Kidney (tissue), 14 donors: Measurements from ENCODE around the gene MOB1B. TPM values are rescaled to one million over a fixed set of nuclear protein-coding genes. Genes with fewer than 3 reads are reported as not detected.

Experiments used
- DNase-seq, 5 donors: peaks; one replicate each; pipeline ENCODE4 v3.0.0-alpha.2; 2013 to 2020
- FAIRE-seq: peaks from 2 replicates; lab custom pipeline; 2012; peaks lifted over from hg19 to GRCh38; lab: Jason Lieb, UNC
- H3K27ac ChIP-seq, 2 donors: one replicate each; pipeline ENCODE4 v1.7.0; 2013; ENCODE audit warnings: low read depth in 2 of 2, low read length in 2 of 2, inconsistent platforms in 1 of 2
- H3K27me3 ChIP-seq: one replicate; pipeline ENCODE4 v1.7.1; 2013; ENCODE audit warnings: low read length, inconsistent platforms; ENCODE audit not compliant: control insufficient read depth, insufficient read depth
- H3K36me3 ChIP-seq, 3 donors: one replicate each; pipeline versions ENCODE4 v1.7.0 to v1.7.1; 2013; ENCODE audit warnings: low read length in 3 of 3, control low read depth in 1 of 3, inconsistent platforms in 1 of 3; ENCODE audit not compliant: insufficient read depth in 3 of 3, control insufficient read depth in 2 of 3
- H3K4me1 ChIP-seq, 3 donors: one replicate each; pipeline versions ENCODE4 v1.7.0 to v1.7.1; 2013; ENCODE audit warnings: low read length in 3 of 3, inconsistent platforms in 1 of 3, low read depth in 1 of 3; ENCODE audit not compliant: control insufficient read depth in 2 of 3, insufficient read depth in 2 of 3
- H3K4me3 ChIP-seq, 3 donors: one replicate each; pipeline versions ENCODE4 v1.7.0 to v1.8.1; 2013; ENCODE audit warnings: low read length in 3 of 3, control low read depth in 1 of 3, inconsistent platforms in 1 of 3
- H3K9ac ChIP-seq, 3 donors: one replicate each; pipeline versions ENCODE4 v1.7.0 to v1.7.1; 2013; ENCODE audit warnings: low read length in 3 of 3, control low read depth in 1 of 3, inconsistent platforms in 1 of 3
- H3K9me3 ChIP-seq, 3 donors: one replicate each; pipeline versions ENCODE4 v1.7.0 to v1.7.1; 2013; ENCODE audit warnings: low read length in 3 of 3, control low read depth in 1 of 3, inconsistent platforms in 1 of 3; ENCODE audit not compliant: control insufficient read depth in 2 of 3, insufficient read depth in 1 of 3
- intact Hi-C: fragments of 100-400 bp; cut with DNase I; formaldehyde crosslinking; loops from one replicate; pipeline ENCODE4 v1.11.1; 2022
- polyA plus RNA-seq: library from polyadenylated mRNA; stranded (reverse); fragments of 350-450 nt; fragmentation: Illumina TruSeq; extraction: RNeasy Lipid Tissue Mini Kit (QIAGEN cat#74804); gene quantifications from one replicate; pipeline ENCODE4 v1.2.3, GENCODE V29; 2014; ENCODE audit warnings: low read depth, low replicate concordance; ENCODE audit not compliant: insufficient read depth
- total RNA-seq: library from RNA; stranded (reverse); fragmentation: NEBNext Ultra II Directional; extraction: Animal tissue kit (Norgen Biotek cat#: 25700); gene quantifications from one replicate; pipeline ENCODE4 v1.2.1, GENCODE V29; 2021
- TF ChIP-seq, protein P1 (sequence below): IDR thresholded peaks from 3 replicates; pipeline ENCODE4 v1.5.1; 2012; ENCODE audit warnings: mild to moderate bottlenecking, moderate library complexity, borderline replicate concordance; ENCODE audit not compliant: insufficient read depth; ENCODE audit errors: extremely low read depth
- donor health status: control.
- donor health status: control.
- donor health status: control.
- donor health status: control.
- donor health status: control.
- donor health status: DM: yes; HTN: yes; CAD: no.
- donor health status: Normal renal cell carcinoma (clear cell type).

Gene MOB1B
- total and polyA plus RNA-seq, 2 donors from 2014 or later: 13.9 to 34.2 TPM

DNA sequence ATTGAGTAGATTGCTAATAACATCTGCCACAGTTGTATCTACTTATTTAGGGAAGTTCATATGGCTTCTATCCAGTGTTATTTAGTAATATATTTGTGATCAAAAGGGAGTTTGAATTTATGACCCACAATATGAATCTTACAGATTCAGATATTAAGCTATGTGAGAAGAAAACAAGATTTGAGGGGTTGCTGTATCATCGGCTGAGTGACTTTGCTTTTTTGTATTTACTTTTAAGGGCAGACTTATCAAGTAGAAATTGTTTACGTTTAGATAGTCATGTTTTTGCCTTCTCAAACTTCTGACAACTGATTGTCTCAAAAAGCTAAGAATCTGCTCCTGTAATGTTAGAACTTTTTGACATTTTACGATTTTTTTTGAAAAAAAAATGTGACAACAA lies 74.1 kb downstream of the MOB1B start:
- no peak for FAIRE-seq
- TF ChIP-seq, protein P1, sequence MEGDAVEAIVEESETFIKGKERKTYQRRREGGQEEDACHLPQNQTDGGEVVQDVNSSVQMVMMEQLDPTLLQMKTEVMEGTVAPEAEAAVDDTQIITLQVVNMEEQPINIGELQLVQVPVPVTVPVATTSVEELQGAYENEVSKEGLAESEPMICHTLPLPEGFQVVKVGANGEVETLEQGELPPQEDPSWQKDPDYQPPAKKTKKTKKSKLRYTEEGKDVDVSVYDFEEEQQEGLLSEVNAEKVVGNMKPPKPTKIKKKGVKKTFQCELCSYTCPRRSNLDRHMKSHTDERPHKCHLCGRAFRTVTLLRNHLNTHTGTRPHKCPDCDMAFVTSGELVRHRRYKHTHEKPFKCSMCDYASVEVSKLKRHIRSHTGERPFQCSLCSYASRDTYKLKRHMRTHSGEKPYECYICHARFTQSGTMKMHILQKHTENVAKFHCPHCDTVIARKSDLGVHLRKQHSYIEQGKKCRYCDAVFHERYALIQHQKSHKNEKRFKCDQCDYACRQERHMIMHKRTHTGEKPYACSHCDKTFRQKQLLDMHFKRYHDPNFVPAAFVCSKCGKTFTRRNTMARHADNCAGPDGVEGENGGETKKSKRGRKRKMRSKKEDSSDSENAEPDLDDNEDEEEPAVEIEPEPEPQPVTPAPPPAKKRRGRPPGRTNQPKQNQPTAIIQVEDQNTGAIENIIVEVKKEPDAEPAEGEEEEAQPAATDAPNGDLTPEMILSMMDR: no peak
- Histone ChIP-seq H3K9ac (no peak overlapping the region), H3K27ac (no peak overlapping the region), H3K4me3 (no peak overlapping the region), H3K27me3 (no peaks in the 10 kb centered on the region), H3K4me1 (no peaks in the 10 kb centered on the region), H3K9me3 (no peaks in the 10 kb centered on the region), H3K36me3 (peaks cover 0 to 4% (median 4%) of the 10 kb centered on the region in 3 donors)
- intact Hi-C loops: no loop called here
- no peak for DNase-seq

DNA sequence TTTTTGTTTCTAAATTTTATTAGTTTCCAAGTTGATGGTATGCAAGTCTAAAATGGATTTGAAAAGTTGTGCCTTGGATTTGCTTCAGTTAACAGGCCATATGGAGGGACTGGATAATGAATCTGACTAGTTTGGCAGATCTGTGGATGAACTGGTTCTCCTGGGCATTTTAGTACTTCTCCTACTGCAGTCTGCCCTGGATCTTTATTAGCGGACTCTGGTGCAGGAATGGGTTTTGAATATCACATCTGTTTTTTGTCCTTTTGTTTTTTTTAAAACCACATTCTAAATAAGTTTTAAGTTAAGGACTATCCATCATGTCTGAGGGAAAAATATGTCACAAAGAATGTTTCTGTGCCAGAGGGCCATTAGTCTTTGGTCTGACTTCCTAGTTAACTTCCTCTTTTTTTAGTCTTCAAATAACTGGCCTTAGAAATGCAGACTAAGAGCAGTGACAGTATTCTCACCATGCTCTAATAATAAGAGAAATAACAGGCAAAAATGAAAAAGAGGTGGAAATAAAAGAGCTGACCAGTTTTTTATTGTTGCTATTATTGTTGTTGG lies 77.4 kb downstream of the MOB1B start:
- no peak overlapping the region for H3K27ac ChIP-seq

DNA sequence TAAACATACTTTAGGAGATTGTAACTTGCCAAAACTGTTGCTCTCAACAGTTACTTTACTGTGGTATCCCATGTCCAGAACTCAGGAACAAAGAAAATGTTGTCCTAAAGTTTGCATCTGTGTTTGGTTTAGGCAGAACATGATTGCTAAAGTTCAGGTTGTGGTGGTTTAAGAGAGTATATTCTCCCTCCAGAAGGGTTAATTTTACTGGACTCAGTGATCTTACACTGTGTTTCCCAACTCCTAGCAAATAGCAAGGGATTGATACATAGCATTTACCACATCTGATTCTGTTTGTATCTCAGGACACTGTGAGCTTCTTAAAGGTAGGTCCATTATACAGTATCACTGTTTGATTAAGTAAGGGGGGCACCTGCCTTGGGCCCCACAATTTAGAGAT lies 78.0 kb downstream of the MOB1B start:
- DNase-seq (no peak), FAIRE-seq (no peak)
- Histone ChIP-seq H3K27ac (no peak overlapping the region), H3K36me3 (peaks cover 2 to 4% (median 2%) of the 10 kb centered on the region in 3 donors), H3K27me3 (no peaks in the 10 kb centered on the region), H3K9me3 (no peaks in the 10 kb centered on the region), H3K4me3 (no peak overlapping the region), H3K9ac (no peak overlapping the region), H3K4me1 (peaks cover 0 to 5% (median 2%) of the 10 kb centered on the region in 3 donors)
- TF ChIP-seq, protein P1: no peak
- intact Hi-C loops: no loop called here

More for the DNA sequence above, 77.4 kb downstream of the MOB1B start:
- no peaks in the 10 kb centered on the region for H3K27me3 ChIP-seq
- intact Hi-C loops: no loop called here
- H3K9me3 ChIP-seq: no peaks in the 10 kb centered on the region
- TF ChIP-seq, protein P1: no peak
- DNase-seq (peak in 1 of 5 donors; percentile 74), FAIRE-seq (no peak)
- no peak overlapping the region for H3K9ac ChIP-seq
- peaks cover 2 to 4% (median 4%) of the 10 kb centered on the region in 3 donors for H3K36me3 ChIP-seq
- no peak overlapping the region for H3K4me3 ChIP-seq
- peaks cover 0 to 5% (median 2%) of the 10 kb centered on the region in 3 donors for H3K4me1 ChIP-seq
